ENCODE results near the gene GASK1A. TPM values are rescaled to one million over a fixed set of nuclear protein-coding genes. Genes with fewer than 3 reads are reported as not detected.

Gene GASK1A
- total and polyA plus RNA-seq, 2 experiments from 2014 or later, result 2.6 to 11.1 TPM

DNA sequence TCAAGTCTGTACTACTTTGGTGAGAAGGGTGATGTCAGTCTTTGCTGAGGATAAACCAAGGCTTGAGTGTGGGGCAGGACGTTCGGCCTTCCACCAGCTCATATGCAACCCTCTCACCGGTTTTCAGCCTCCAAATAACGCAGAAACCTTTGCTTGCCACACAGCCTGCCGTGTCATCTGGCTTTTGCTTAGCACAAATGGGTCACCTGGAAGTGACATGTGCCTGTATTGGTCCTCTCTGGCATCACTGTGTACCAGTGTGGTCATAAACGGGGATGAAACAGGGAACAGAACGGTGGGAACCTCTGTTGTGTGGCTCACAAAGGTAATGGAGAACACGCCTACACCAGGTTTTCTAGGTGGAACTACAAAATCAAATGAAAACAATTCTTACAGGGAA is 119.7 kb downstream of the GASK1A start:
- ATAC-seq, result no peak
- Histone ChIP-seq H3K4me3 (no peak overlapping the region), H3F3A (replicated peaks; ENCODE audit: low read depth) (no peaks in the 10 kb centered on the region), H3K27me3 (ENCODE audit: insufficient read depth) (no peaks in the 10 kb centered on the region), H3K36me3 (ENCODE audit: insufficient read depth) (no peaks in the 10 kb centered on the region), H3K9me2 (ENCODE audit: insufficient read depth) (no peaks in the 10 kb centered on the region; the same call in 1 of the 2 replicates), H3K4me2 (no peak overlapping the region), H3K79me2 (replicated peaks; ENCODE audit: insufficient read depth) (peaks cover 13% of the 10 kb centered on the region), H4K20me1 (replicated peaks; ENCODE audit: insufficient read depth) (peaks cover 5% of the 10 kb centered on the region; the same call in 1 of the 2 replicates), H2AFZ (no peak overlapping the region), H3K27ac (ENCODE audit: low read depth) (no peak overlapping the region), H3K4me1 (ENCODE audit: insufficient read depth) (no peaks in the 10 kb centered on the region)
- peaks cover 2% of the 10 kb centered on the region; the same call in 1 of the 3 replicates for H3K4me1 Mint-ChIP-seq
- TF ChIP-seq, protein P1, sequence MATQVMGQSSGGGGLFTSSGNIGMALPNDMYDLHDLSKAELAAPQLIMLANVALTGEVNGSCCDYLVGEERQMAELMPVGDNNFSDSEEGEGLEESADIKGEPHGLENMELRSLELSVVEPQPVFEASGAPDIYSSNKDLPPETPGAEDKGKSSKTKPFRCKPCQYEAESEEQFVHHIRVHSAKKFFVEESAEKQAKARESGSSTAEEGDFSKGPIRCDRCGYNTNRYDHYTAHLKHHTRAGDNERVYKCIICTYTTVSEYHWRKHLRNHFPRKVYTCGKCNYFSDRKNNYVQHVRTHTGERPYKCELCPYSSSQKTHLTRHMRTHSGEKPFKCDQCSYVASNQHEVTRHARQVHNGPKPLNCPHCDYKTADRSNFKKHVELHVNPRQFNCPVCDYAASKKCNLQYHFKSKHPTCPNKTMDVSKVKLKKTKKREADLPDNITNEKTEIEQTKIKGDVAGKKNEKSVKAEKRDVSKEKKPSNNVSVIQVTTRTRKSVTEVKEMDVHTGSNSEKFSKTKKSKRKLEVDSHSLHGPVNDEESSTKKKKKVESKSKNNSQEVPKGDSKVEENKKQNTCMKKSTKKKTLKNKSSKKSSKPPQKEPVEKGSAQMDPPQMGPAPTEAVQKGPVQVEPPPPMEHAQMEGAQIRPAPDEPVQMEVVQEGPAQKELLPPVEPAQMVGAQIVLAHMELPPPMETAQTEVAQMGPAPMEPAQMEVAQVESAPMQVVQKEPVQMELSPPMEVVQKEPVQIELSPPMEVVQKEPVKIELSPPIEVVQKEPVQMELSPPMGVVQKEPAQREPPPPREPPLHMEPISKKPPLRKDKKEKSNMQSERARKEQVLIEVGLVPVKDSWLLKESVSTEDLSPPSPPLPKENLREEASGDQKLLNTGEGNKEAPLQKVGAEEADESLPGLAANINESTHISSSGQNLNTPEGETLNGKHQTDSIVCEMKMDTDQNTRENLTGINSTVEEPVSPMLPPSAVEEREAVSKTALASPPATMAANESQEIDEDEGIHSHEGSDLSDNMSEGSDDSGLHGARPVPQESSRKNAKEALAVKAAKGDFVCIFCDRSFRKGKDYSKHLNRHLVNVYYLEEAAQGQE (IDR thresholded peaks at IDR 0.05; ENCODE audit: unreplicated experiment), result no peak
- TF ChIP-seq POLR2AphosphoS5 (IDR thresholded peaks at IDR 0.05; ENCODE audit: low read depth), result no peak
- no peak for TF ChIP-seq EZH2 (IDR thresholded peaks at IDR 0.05; ENCODE audit: low read depth, unreplicated experiment)
- TF ChIP-seq STAT1 (IDR thresholded peaks at IDR 0.05; ENCODE audit: unreplicated experiment), result no peak
- TF ChIP-seq CREB1 (CRISPR knock-in tag; IDR thresholded peaks at IDR 0.05; ENCODE audit: low read depth), result no peak
- TF ChIP-seq, protein P2, sequence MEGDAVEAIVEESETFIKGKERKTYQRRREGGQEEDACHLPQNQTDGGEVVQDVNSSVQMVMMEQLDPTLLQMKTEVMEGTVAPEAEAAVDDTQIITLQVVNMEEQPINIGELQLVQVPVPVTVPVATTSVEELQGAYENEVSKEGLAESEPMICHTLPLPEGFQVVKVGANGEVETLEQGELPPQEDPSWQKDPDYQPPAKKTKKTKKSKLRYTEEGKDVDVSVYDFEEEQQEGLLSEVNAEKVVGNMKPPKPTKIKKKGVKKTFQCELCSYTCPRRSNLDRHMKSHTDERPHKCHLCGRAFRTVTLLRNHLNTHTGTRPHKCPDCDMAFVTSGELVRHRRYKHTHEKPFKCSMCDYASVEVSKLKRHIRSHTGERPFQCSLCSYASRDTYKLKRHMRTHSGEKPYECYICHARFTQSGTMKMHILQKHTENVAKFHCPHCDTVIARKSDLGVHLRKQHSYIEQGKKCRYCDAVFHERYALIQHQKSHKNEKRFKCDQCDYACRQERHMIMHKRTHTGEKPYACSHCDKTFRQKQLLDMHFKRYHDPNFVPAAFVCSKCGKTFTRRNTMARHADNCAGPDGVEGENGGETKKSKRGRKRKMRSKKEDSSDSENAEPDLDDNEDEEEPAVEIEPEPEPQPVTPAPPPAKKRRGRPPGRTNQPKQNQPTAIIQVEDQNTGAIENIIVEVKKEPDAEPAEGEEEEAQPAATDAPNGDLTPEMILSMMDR (conservative IDR thresholded peaks at IDR 0.05; ENCODE audit: low read depth in 2 of 2), result no peak
- no peak for TF ChIP-seq JUNB (IDR thresholded peaks at IDR 0.05; ENCODE audit: unreplicated experiment)
- TF ChIP-seq, protein P3, sequence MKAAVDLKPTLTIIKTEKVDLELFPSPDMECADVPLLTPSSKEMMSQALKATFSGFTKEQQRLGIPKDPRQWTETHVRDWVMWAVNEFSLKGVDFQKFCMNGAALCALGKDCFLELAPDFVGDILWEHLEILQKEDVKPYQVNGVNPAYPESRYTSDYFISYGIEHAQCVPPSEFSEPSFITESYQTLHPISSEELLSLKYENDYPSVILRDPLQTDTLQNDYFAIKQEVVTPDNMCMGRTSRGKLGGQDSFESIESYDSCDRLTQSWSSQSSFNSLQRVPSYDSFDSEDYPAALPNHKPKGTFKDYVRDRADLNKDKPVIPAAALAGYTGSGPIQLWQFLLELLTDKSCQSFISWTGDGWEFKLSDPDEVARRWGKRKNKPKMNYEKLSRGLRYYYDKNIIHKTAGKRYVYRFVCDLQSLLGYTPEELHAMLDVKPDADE (IDR thresholded peaks at IDR 0.05), result no peak
- H3K36me3 Mint-ChIP-seq (ENCODE audit: low read depth), result no peaks in the 10 kb centered on the region
- H3K9me3 Mint-ChIP-seq, result no peaks in the 10 kb centered on the region
- no peak overlapping the region for H3K27ac Mint-ChIP-seq
- H3K4me3 Mint-ChIP-seq, result no peak overlapping the region
- H3K27me3 Mint-ChIP-seq (ENCODE audit: insufficient read depth, low read depth, poor library complexity), result peaks cover 8% of the 10 kb centered on the region
- DNase-seq (ENCODE audit: low spot score), result no peak

Measured in GM23338 (cell line).